Measurements from ENCODE around the gene ZCCHC8. TPM values are rescaled to one million over a fixed set of nuclear protein-coding genes. Genes with fewer than 3 reads are reported as not detected.

Gene ZCCHC8
- polyA plus RNA-seq, 1 donor (not counting 4 experiments of a cell fraction or from before 2014, with no cell fraction given), result 14.0 TPM

- no peak overlapping the region for H2AFZ ChIP-seq (ENCODE audit: control insufficient read depth, low read length)
- no peaks in the 10 kb centered on the region for H4K20me1 ChIP-seq (ENCODE audit: control insufficient read depth, extremely low read depth, insufficient read depth, low read length)
- peaks cover 6% of the 10 kb centered on the region for H3K4me1 ChIP-seq (ENCODE audit: control insufficient read depth, extremely low read depth, insufficient read depth, low read length)
- H3K27me3 ChIP-seq (ENCODE audit: control insufficient read depth, extremely low read depth, insufficient read depth, low read length), result no peaks in the 10 kb centered on the region
- dilution Hi-C loops (cut with MboI; ENCODE audit: extremely low pct_ligation_motif_present, low sequenced_read_pairs), result no loop called here
- TF ChIP-seq CTCF (optimal IDR thresholded peaks at IDR 0.05 in 1 of 3, IDR thresholded peaks at IDR 0.05 in 1 of 3, conservative IDR thresholded peaks at IDR 0.05 in 1 of 3; ENCODE audit: extremely low read depth in 1 of 3, insufficient read depth in 2 of 3, low read length in 3 of 3), result no peak
- TF ChIP-seq EZH2 (IDR thresholded peaks at IDR 0.05; ENCODE audit: low read length), result no peak
- no peak overlapping the region for H3K9ac ChIP-seq (ENCODE audit: control insufficient read depth, extremely low read depth, insufficient read depth, low read length)
- no peak overlapping the region for H3K4me2 ChIP-seq (ENCODE audit: control insufficient read depth, extremely low read depth, insufficient read depth, low read depth, low read length)
- no peaks in the 10 kb centered on the region for H3K79me2 ChIP-seq (ENCODE audit: control insufficient read depth, insufficient read depth, low read length)
- H3K27ac ChIP-seq (ENCODE audit: control insufficient read depth, insufficient read depth, low read length), result no peak overlapping the region
- FAIRE-seq, result no peak
- H3K9me1 ChIP-seq (ENCODE audit: control insufficient read depth, extremely low read depth, insufficient read depth, low read length), result no peaks in the 10 kb centered on the region
- H3K4me3 ChIP-seq (ENCODE audit: control insufficient read depth in 2 of 3, extremely low read depth in 1 of 3, insufficient read depth in 2 of 3, low read depth in 1 of 3, low read length in 3 of 3), result no peak overlapping the region
- no peaks in the 10 kb centered on the region for H3K9me3 ChIP-seq (ENCODE audit: control insufficient read depth, low read depth, low read length)
- DNase-seq (ENCODE audit: low read depth, low spot score), result no peak
- no peaks in the 10 kb centered on the region for H3K36me3 ChIP-seq (ENCODE audit: control insufficient read depth in 2 of 2, extremely low read depth in 1 of 2, insufficient read depth in 2 of 2, low read length in 2 of 2)
Observed at GRCh38 chr12:122459211-122459610, 41.5 kb downstream of the ZCCHC8 start.

GRCh38 chr12:122458105-122459035 is 42.4 kb downstream of the ZCCHC8 start:
- no peak overlapping the region for H2AFZ ChIP-seq (ENCODE audit: control insufficient read depth, low read length)
- no peaks in the 10 kb centered on the region for H4K20me1 ChIP-seq (ENCODE audit: control insufficient read depth, extremely low read depth, insufficient read depth, low read length)
- no peaks in the 10 kb centered on the region for H3K9me1 ChIP-seq (ENCODE audit: control insufficient read depth, extremely low read depth, insufficient read depth, low read length)
- no peaks in the 10 kb centered on the region for H3K79me2 ChIP-seq (ENCODE audit: control insufficient read depth, insufficient read depth, low read length)
- no peak overlapping the region for H3K4me2 ChIP-seq (ENCODE audit: control insufficient read depth, extremely low read depth, insufficient read depth, low read depth, low read length)
- DNase-seq (ENCODE audit: low read depth, low spot score) (no peak), FAIRE-seq (no peak)
- H3K36me3 ChIP-seq (ENCODE audit: control insufficient read depth in 2 of 2, extremely low read depth in 1 of 2, insufficient read depth in 2 of 2, low read length in 2 of 2), result no peaks in the 10 kb centered on the region
- no peaks in the 10 kb centered on the region for H3K27me3 ChIP-seq (ENCODE audit: control insufficient read depth, extremely low read depth, insufficient read depth, low read length)
- no peak for TF ChIP-seq EZH2 (IDR thresholded peaks at IDR 0.05; ENCODE audit: low read length)
- no peak for TF ChIP-seq CTCF (optimal IDR thresholded peaks at IDR 0.05 in 1 of 3, IDR thresholded peaks at IDR 0.05 in 1 of 3, conservative IDR thresholded peaks at IDR 0.05 in 1 of 3; ENCODE audit: extremely low read depth in 1 of 3, insufficient read depth in 2 of 3, low read length in 3 of 3)
- H3K27ac ChIP-seq (ENCODE audit: control insufficient read depth, insufficient read depth, low read length), result no peak overlapping the region
- no peak overlapping the region for H3K4me3 ChIP-seq (ENCODE audit: control insufficient read depth in 2 of 3, extremely low read depth in 1 of 3, insufficient read depth in 2 of 3, low read depth in 1 of 3, low read length in 3 of 3)
- H3K9me3 ChIP-seq (ENCODE audit: control insufficient read depth, low read depth, low read length), result no peaks in the 10 kb centered on the region
- H3K9ac ChIP-seq (ENCODE audit: control insufficient read depth, extremely low read depth, insufficient read depth, low read length), result no peak overlapping the region
- no peaks in the 10 kb centered on the region for H3K4me1 ChIP-seq (ENCODE audit: control insufficient read depth, extremely low read depth, insufficient read depth, low read length)
- dilution Hi-C loops (cut with MboI; ENCODE audit: extremely low pct_ligation_motif_present, low sequenced_read_pairs), result no loop called here
